IPS DF 6.9 (cell line): ENCODE results near the gene CWF19L1.

ENCODE experiments used
- DNase-seq: peaks from one replicate; pipeline ENCODE4 v3.0.0-alpha.2; 2013; ENCODE audit warnings: low read depth, low spot score
- H3K27ac ChIP-seq: one replicate; pipeline ENCODE4 v1.5.1; 2013; ENCODE audit warnings: low read length, control low read depth
- H3K27me3 ChIP-seq: 2 replicates; pipeline ENCODE4 v1.6.1; 2013; ENCODE audit warnings: mild to moderate bottlenecking, low read length; ENCODE audit not compliant: control insufficient read depth, insufficient read depth
- H3K36me3 ChIP-seq: 2 replicates; pipeline ENCODE4 v1.6.1; 2013; ENCODE audit warnings: low read length; ENCODE audit not compliant: control insufficient read depth, insufficient read depth
- H3K4me1 ChIP-seq: 2 replicates; pipeline ENCODE4 v1.6.1; 2013; ENCODE audit warnings: low read length; ENCODE audit not compliant: control insufficient read depth, insufficient read depth
- H3K4me3 ChIP-seq: 2 replicates; pipeline ENCODE4 v1.5.1; 2013; ENCODE audit warnings: mild to moderate bottlenecking, low read length
- H3K9me3 ChIP-seq: 2 replicates; pipeline ENCODE4 v1.6.1; 2013; ENCODE audit warnings: low read length, inconsistent platforms; ENCODE audit not compliant: control insufficient read depth, insufficient read depth
- WGBS: extraction: QIAGEN DNeasy Blood & Tissue Kit; methylation state at CpG from one replicate; pipeline ENCODE4 v1.1.7; 2013; ENCODE audit warnings: mixed read lengths, missing lambda C conversion rate; ENCODE audit not compliant: insufficient read length, insufficient coverage; 5-methylcytosine and 5-hydroxymethylcytosine counted together

The CWF19L1 gene

DNA sequence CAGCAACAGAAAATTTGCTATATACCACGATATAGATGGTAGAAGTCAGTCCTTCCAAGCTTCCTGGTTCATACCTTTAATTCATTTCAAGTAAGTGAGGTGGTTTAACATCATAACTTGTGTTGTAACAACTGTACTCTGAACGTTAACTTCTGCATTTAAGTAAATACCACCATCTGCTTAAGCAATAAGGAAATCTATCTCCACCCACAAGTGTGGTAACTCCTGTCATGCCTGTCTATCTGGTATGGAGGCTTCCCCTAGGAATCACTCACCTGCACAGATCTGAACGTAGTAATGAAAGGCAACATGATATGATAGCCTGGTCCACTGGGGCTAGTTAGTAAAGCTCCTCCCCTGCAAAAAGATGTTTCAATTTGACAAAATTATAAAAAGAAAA is 84.0 kb downstream of the CWF19L1 start:
- Histone ChIP-seq H3K4me3 (no peak overlapping the region), H3K4me1 (peaks cover 2% of the 10 kb centered on the region), H3K9me3 (no peaks in the 10 kb centered on the region), H3K27me3 (no peaks in the 10 kb centered on the region), H3K36me3 (no peaks in the 10 kb centered on the region), H3K27ac (no peak overlapping the region)
- DNase-seq = no peak
- WGBS = no CpG with 5 or more reads among the region's 3 CpGs

- DNase-seq = no peak
- H3K4me3 ChIP-seq = no peak overlapping the region
- H3K36me3 ChIP-seq = no peaks in the 10 kb centered on the region
- no peaks in the 10 kb centered on the region for H3K27me3 ChIP-seq
- peaks cover 2% of the 10 kb centered on the region for H3K4me1 ChIP-seq
- no peak overlapping the region for H3K27ac ChIP-seq
- H3K9me3 ChIP-seq = no peaks in the 10 kb centered on the region
- no CpG with 5 or more reads among the region's 3 CpGs for WGBS
Observed at GRCh38 chr10:100182908-100183307, 84.5 kb downstream of the CWF19L1 start.
